ENCODE measurements around the gene SPATA9. TPM values are rescaled to one million over a fixed set of nuclear protein-coding genes. Genes with fewer than 3 reads are reported as not detected.
A peak's percentile ranks its signal among the peaks of the same experiment; 100 is the strongest.

SPATA9 gene
- total and polyA plus RNA-seq, 9 of the 15 experiments (the other 6 are each of a cell fraction or from before 2014, with no cell fraction given): 0.16 to 5.5 (median 0.39) TPM; not detected in 3

DNA sequence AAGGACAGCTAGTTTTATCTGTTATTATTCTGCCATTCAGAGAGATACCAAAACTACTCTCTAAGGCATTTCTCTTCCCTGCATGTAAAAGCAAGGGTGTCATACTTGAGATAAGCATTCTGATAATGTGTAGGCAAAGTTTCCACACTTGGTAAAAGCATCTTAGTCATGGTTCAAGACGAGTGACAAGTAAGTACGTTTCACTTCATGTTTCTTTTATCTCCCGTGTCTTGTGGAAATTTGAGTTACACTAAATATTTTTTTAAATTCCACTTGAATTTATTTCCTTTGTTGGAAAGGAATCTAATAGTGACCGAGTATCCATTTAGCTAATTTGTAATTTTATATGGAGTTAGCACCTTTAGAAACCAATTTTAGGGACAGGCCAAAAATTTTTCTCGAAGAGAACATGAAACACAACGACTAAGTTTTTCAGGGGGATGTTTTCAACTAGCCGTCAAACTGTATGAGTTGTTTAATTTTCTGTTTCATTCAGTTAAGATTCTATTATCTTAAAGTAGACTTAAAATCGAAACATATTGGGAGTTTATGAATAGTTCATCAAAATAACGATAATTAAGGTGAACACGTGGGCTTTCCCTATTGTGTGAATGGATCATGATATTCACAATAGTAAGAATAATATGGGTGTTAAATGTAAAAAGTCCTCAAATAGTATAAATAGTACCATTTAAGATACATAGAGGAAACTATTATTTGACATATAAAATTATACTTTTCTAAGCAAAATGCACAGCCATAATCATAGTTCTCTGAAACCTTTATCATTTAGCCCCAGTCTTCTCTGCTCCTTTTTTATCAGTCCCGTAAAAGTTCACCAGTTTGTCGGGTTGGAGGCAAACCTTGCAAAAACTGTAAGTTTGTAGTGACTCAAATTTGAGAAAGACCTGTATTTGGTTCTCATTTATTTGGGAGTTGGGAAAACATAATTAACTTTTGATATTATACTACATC, 34.6 kb downstream of the SPATA9 start:
- peak; percentile 76 for ATAC-seq
- TF ChIP-seq HLTF (IDR thresholded peaks at IDR 0.05) (no peak), BRD9 (IDR thresholded peaks at IDR 0.05; ENCODE audit: low read depth, partially characterized antibody) (peak; percentile 78), POLR2G (IDR thresholded peaks at IDR 0.05; ENCODE audit: low read depth, low read length) (no peak), LARP7 (IDR thresholded peaks at IDR 0.05) (no peak), KAT2B (IDR thresholded peaks at IDR 0.05; ENCODE audit: low read depth, low read length) (no peak), NFRKB (IDR thresholded peaks at IDR 0.05; ENCODE audit: low read depth) (peak; percentile 58; the same call in 1 of the 2 replicates), CREM (IDR thresholded peaks at IDR 0.05; ENCODE audit: low read depth) (peak; percentile 76), MAFK (IDR thresholded peaks at IDR 0.05; ENCODE audit: low read length) (peak; percentile 82), SOX6 (IDR thresholded peaks at IDR 0.05) (peak; percentile 54; the same call in 1 of the 2 replicates), HEY1 (CRISPR knock-in tag; IDR thresholded peaks at IDR 0.05; ENCODE audit: borderline replicate concordance) (0 out of 2 replicates have a peak, but pooled peaks have one; percentile 59)
- TF ChIP-seq, protein P1, sequence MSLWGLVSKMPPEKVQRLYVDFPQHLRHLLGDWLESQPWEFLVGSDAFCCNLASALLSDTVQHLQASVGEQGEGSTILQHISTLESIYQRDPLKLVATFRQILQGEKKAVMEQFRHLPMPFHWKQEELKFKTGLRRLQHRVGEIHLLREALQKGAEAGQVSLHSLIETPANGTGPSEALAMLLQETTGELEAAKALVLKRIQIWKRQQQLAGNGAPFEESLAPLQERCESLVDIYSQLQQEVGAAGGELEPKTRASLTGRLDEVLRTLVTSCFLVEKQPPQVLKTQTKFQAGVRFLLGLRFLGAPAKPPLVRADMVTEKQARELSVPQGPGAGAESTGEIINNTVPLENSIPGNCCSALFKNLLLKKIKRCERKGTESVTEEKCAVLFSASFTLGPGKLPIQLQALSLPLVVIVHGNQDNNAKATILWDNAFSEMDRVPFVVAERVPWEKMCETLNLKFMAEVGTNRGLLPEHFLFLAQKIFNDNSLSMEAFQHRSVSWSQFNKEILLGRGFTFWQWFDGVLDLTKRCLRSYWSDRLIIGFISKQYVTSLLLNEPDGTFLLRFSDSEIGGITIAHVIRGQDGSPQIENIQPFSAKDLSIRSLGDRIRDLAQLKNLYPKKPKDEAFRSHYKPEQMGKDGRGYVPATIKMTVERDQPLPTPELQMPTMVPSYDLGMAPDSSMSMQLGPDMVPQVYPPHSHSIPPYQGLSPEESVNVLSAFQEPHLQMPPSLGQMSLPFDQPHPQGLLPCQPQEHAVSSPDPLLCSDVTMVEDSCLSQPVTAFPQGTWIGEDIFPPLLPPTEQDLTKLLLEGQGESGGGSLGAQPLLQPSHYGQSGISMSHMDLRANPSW (CRISPR knock-in tag; IDR thresholded peaks at IDR 0.05): no peak
- TF ChIP-seq, protein P2, sequence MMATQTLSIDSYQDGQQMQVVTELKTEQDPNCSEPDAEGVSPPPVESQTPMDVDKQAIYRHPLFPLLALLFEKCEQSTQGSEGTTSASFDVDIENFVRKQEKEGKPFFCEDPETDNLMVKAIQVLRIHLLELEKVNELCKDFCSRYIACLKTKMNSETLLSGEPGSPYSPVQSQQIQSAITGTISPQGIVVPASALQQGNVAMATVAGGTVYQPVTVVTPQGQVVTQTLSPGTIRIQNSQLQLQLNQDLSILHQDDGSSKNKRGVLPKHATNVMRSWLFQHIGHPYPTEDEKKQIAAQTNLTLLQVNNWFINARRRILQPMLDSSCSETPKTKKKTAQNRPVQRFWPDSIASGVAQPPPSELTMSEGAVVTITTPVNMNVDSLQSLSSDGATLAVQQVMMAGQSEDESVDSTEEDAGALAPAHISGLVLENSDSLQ (IDR thresholded peaks at IDR 0.05): peak; percentile 74
- TF ChIP-seq, protein P3, sequence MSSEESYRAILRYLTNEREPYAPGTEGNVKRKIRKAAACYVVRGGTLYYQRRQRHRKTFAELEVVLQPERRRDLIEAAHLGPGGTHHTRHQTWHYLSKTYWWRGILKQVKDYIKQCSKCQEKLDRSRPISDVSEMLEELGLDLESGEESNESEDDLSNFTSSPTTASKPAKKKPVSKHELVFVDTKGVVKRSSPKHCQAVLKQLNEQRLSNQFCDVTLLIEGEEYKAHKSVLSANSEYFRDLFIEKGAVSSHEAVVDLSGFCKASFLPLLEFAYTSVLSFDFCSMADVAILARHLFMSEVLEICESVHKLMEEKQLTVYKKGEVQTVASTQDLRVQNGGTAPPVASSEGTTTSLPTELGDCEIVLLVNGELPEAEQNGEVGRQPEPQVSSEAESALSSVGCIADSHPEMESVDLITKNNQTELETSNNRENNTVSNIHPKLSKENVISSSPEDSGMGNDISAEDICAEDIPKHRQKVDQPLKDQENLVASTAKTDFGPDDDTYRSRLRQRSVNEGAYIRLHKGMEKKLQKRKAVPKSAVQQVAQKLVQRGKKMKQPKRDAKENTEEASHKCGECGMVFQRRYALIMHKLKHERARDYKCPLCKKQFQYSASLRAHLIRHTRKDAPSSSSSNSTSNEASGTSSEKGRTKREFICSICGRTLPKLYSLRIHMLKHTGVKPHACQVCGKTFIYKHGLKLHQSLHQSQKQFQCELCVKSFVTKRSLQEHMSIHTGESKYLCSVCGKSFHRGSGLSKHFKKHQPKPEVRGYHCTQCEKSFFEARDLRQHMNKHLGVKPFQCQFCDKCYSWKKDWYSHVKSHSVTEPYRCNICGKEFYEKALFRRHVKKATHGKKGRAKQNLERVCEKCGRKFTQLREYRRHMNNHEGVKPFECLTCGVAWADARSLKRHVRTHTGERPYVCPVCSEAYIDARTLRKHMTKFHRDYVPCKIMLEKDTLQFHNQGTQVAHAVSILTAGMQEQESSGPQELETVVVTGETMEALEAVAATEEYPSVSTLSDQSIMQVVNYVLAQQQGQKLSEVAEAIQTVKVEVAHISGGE (CRISPR knock-in tag; IDR thresholded peaks at IDR 0.05): peak in 1 of 3 experiments; percentile 28; a peak in 1 of 6 replicates

More for the DNA sequence above, 34.6 kb downstream of the SPATA9 start:
- Histone ChIP-seq H3K4me2 (ENCODE audit: insufficient read depth, low read length) (peak overlapping the region; percentile 91), H3K79me2 (ENCODE audit: control insufficient read depth, insufficient read depth, low read length) (peaks cover 63% of the 10 kb centered on the region), H3K9me1 (ENCODE audit: control insufficient read depth, insufficient read depth, low read length) (no peaks in the 10 kb centered on the region), H4K20me1 (replicated peaks; ENCODE audit: control insufficient read depth, insufficient read depth, low read length) (no peaks in the 10 kb centered on the region), H3K9ac (ENCODE audit: insufficient read depth in 1 of 2, low read depth in 2 of 2, low read length in 2 of 2) (peak overlapping the region in 1 of 2 experiments; percentile 91; a peak in 3 of 4 replicates), H3K27me3 (ENCODE audit: control insufficient read depth in 2 of 2, insufficient read depth in 2 of 2, low read length in 2 of 2) (no peaks in the 10 kb centered on the region), H3K9me3 (replicated peaks; ENCODE audit: control insufficient read depth, insufficient read depth, low read depth, low read length) (no peaks in the 10 kb centered on the region), H2AFZ (ENCODE audit: low read depth, low read length) (no peak overlapping the region; the same call in 1 of the 2 replicates), H3K4me1 (replicated peaks in 1 of 2; ENCODE audit: control insufficient read depth in 2 of 2, insufficient read depth in 2 of 2, low read length in 2 of 2) (peaks cover 13 to 18% of the 10 kb centered on the region in 2 experiments; a peak in 4 of 5 replicates), H3K4me3 (peak overlapping the region; percentile 49), H3K27ac (ENCODE audit: extremely low read depth, low read depth, low read length) (peak overlapping the region; percentile 95), H3K36me3 (ENCODE audit: control insufficient read depth, insufficient read depth, low read length) (peaks cover 27% of the 10 kb centered on the region)
- ChIA-PET POLR2A (interaction anchor here (0.6 to 1.8 kb wide), 3 partner anchors 13 to 123 kb away, joined by 5 to 15 read pairs (median 9); partner anchors contain the start of gene RHOBTB3), CTCF (ENCODE audit: low intra/inter-chr PET ratio) (no interaction called here)
- TSS peak; percentile 53 for BruUV-seq (replicated peaks)
- DNase-seq (ENCODE audit: extremely low read depth in 1 of 4, low spot score in 3 of 4) (peak in 2 of 4 experiments; percentile 39 to 88), FAIRE-seq (peak; percentile 91)
- in situ Hi-C loops (cut with MboI) (loop anchor here (25.0 kb wide), 1 partner anchor 689 kb away; no protein-coding TSS in a partner anchor), intact Hi-C loops (cut with micrococcal nuclease) (loop anchor here (1.0 to 10.0 kb wide), 3 partner anchors 64 to 683 kb away; no protein-coding TSS in a partner anchor)
- WGBS (ENCODE audit: insufficient coverage, low coverage, missing lambda C conversion rate): 1% methylated on average over 12 of the region's 12 CpGs
